K562 (cell line): ENCODE measurements around the gene ANO2. TPM values are rescaled to one million over a fixed set of nuclear protein-coding genes. Genes with fewer than 3 reads are reported as not detected.

Experiments used
- ATAC-seq: fragments of 200-7000 bp; cut with Tn5 transposase; 3 replicates; pipeline ENCODE4 v1.9.1; 2020; ENCODE audit warnings: moderate library complexity
- BruUV-seq: library from RNA; stranded (reverse); fragments of 400-500 nt; replicated peaks from 2 replicates; lab custom pipeline; 2021; lab: Mats Ljungman, UMichigan
- CTCF ChIA-PET: fragments of 300-600 bp; formaldehyde crosslinking; extraction: SDS; loops from one replicate; lab custom pipeline; 2021; ENCODE audit warnings: low intra/inter-chr PET ratio; lab: Yijun Ruan, JAX
- POLR2A ChIA-PET: fragments of 300-600, 350-650 bp; sonication (Branson Sonifier 250); formaldehyde crosslinking; extraction: SDS; loops from one replicate; lab custom pipeline; 2021; ENCODE audit warnings: antibody characterized with exemption, inconsistent platforms; lab: Yijun Ruan, JAX
- DNase-seq, 4 experiments: peaks; one replicate each; pipeline versions ENCODE4 v3.0.0 to v3.0.0-alpha.2; 2011 to 2018; ENCODE audit warnings: low spot score in 3 of 4, mixed read lengths in 3 of 4; ENCODE audit errors: extremely low read depth in 1 of 4
- FAIRE-seq: peaks from 2 replicates; lab custom pipeline; 2011; peaks lifted over from hg19 to GRCh38; lab: Jason Lieb, UNC
- H2AFZ ChIP-seq: 2 replicates; pipeline ENCODE4 v1.6.0; 2011; ENCODE audit warnings: low read depth, low read length, control low read depth, inconsistent platforms
- H3K27ac ChIP-seq: fragments of 200-600 bp; 3 replicates; pipeline ENCODE4 v1.8.0; 2011; ENCODE audit warnings: low read depth, mild to moderate bottlenecking, control low read depth, inconsistent platforms, low read length, moderate library complexity, mixed read lengths; ENCODE audit errors: extremely low read depth
- H3K27me3 ChIP-seq, 2 experiments: fragments of 300-600 bp in 1 of 2; 2 replicates in 1 of 2; 3 replicates in 1 of 2; pipeline versions ENCODE4 v1.6.0 to v1.8.0; 2011; ENCODE audit warnings: inconsistent platforms in 2 of 2, low read length in 2 of 2, mild to moderate bottlenecking in 1 of 2, mixed read lengths in 1 of 2, moderate library complexity in 1 of 2; ENCODE audit not compliant: control insufficient read depth in 2 of 2, insufficient read depth in 2 of 2
- H3K36me3 ChIP-seq: fragments of 300-600 bp; 3 replicates; pipeline ENCODE4 v1.8.0; 2011; ENCODE audit warnings: mild to moderate bottlenecking, low read length, inconsistent platforms; ENCODE audit not compliant: control insufficient read depth, insufficient read depth
- H3K4me1 ChIP-seq, 2 experiments: fragments of 200-600 bp in 1 of 2; replicated peaks in 1 of 2; 2 replicates in 1 of 2; 3 replicates in 1 of 2; pipeline versions ENCODE4 v1.5.1 to v1.8.0; 2011; ENCODE audit warnings: inconsistent platforms in 2 of 2, low read length in 2 of 2, mild to moderate bottlenecking in 1 of 2, mixed read lengths in 1 of 2, moderate library complexity in 1 of 2; ENCODE audit not compliant: control insufficient read depth in 2 of 2, insufficient read depth in 2 of 2
- H3K4me2 ChIP-seq: 2 replicates; pipeline ENCODE4 v1.6.1; 2011; ENCODE audit warnings: low read length, control low read depth, inconsistent platforms, mixed read lengths; ENCODE audit not compliant: insufficient read depth
- H3K4me3 ChIP-seq: fragments of 200-600 bp; sonication (generic), shearing (Covaris generic); 2 replicates; pipeline ENCODE4 v1.5.1; 2016; ENCODE audit warnings: control low read depth, inconsistent platforms
- H3K79me2 ChIP-seq: fragments of 200-600 bp; 3 replicates; pipeline ENCODE4 v1.8.0; 2011; ENCODE audit warnings: low read length, inconsistent platforms; ENCODE audit not compliant: control insufficient read depth, insufficient read depth
- H3K9ac ChIP-seq, 2 experiments: 2 replicates each; pipeline versions ENCODE4 v1.6.0 to v1.6.1; 2011; ENCODE audit warnings: low read depth in 2 of 2, low read length in 2 of 2, control low read depth in 1 of 2, inconsistent platforms in 1 of 2, mild to moderate bottlenecking in 1 of 2, mixed read lengths in 1 of 2; ENCODE audit not compliant: insufficient read depth in 1 of 2
- H3K9me1 ChIP-seq: one replicate; pipeline ENCODE4 v1.6.0; 2011; ENCODE audit warnings: inconsistent platforms, mild to moderate bottlenecking, low read length, moderate library complexity; ENCODE audit not compliant: control insufficient read depth, insufficient read depth
- H3K9me3 ChIP-seq: replicated peaks from 2 replicates; pipeline ENCODE4 v1.5.1; 2011; ENCODE audit warnings: low read depth, low read length, inconsistent platforms; ENCODE audit not compliant: control insufficient read depth, insufficient read depth
- H4K20me1 ChIP-seq: replicated peaks from 2 replicates; pipeline ENCODE4 v1.6.1; 2011; ENCODE audit warnings: low read length, inconsistent platforms, mixed read lengths; ENCODE audit not compliant: control insufficient read depth, insufficient read depth
- CHD1 ChIP-seq: fragments of 200-600 bp; sonication (generic); IDR thresholded peaks from one replicate; pipeline ENCODE4 v1.6.1; 2012; ENCODE audit warnings: mild to moderate bottlenecking, moderate library complexity, low read length, inconsistent platforms
- FIP1L1 ChIP-seq: fragments of 200-400 bp; formaldehyde crosslinking; IDR thresholded peaks from 2 replicates; pipeline ENCODE4 v1.6.1; 2018; ENCODE audit warnings: mild to moderate bottlenecking, low read depth, low read length; ENCODE audit not compliant: poor library complexity, severe bottlenecking
- GATAD2A ChIP-seq: fragments of 450-650 bp; IDR thresholded peaks from 2 replicates; pipeline ENCODE4 v1.6.1; 2017
- HDAC2 ChIP-seq: fragments of 450-650 bp; IDR thresholded peaks from 2 replicates; pipeline ENCODE4 v1.6.1; 2016; ENCODE audit warnings: mild to moderate bottlenecking
- HOXB6 ChIP-seq: fragments of 250-450 bp; sonication (Bioruptor Pico); IDR thresholded peaks from 2 replicates; pipeline ENCODE4 v1.5.1; 2022; ENCODE audit warnings: mild to moderate bottlenecking, borderline replicate concordance
- NEUROD1 ChIP-seq: fragments of 150-350 bp; IDR thresholded peaks from 2 replicates; pipeline ENCODE4 v1.6.1; 2014; ENCODE audit warnings: borderline replicate concordance, low read length, low read depth; ENCODE audit not compliant: partially characterized antibody
- SIN3A ChIP-seq, 2 experiments: fragments of 150-350 bp in 1 of 2; IDR thresholded peaks; 2 replicates each; pipeline ENCODE4 v1.6.1; 2011 to 2016; ENCODE audit warnings: borderline replicate concordance in 2 of 2, low read depth in 2 of 2, low read length in 2 of 2, mild to moderate bottlenecking in 2 of 2, moderate library complexity in 2 of 2; ENCODE audit not compliant: control insufficient read depth in 1 of 2
- ZC3H4 ChIP-seq: sonication (generic); formaldehyde crosslinking; IDR thresholded peaks from 2 replicates; pipeline ENCODE4 v1.9.0; 2021; ENCODE audit warnings: missing genetic modification reagents, borderline replicate concordance
- ZNF124 ChIP-seq: sonication (generic); formaldehyde crosslinking; IDR thresholded peaks from 2 replicates; pipeline ENCODE4 v1.8.1; 2022; ENCODE audit warnings: missing genetic modification reagents
- WGBS: fragments of 100-300 bp; shearing (Covaris generic); methylation state at CpG from one replicate; pipeline ENCODE4 v1.1.6; 2016; ENCODE audit warnings: low coverage, mixed read lengths; ENCODE audit not compliant: insufficient coverage; ENCODE audit errors: missing lambda C conversion rate; 5-methylcytosine and 5-hydroxymethylcytosine counted together
- in situ Hi-C: fragments of 300-500 bp; cut with MboI; formaldehyde crosslinking; loops from 4 replicates; pipeline ENCODE4 v1.15.0; 2018; ENCODE audit warnings: inconsistent platforms, mixed read lengths
- intact Hi-C: fragments of 100-400 bp; cut with micrococcal nuclease; formaldehyde crosslinking; loops from 2 replicates; pipeline ENCODE4 v1.14.2; 2022
- polyA plus RNA-seq, 8 experiments: library from polyadenylated mRNA; depleted of rRNA in 4 of 8; stranded (reverse) in 5 of 8; unstranded in 3 of 8; fragments of >200 nt; fragmentation: Nextera tagmentation in 2 of 8; fragmentation: Illumina TruSeq in 1 of 8; extraction: Ambion mirVana in 2 of 8; extraction: Trizol in 1 of 8; gene quantifications; 2 replicates each; pipeline versions ENCODE4 v1.2.1 to v1.2.3, GENCODE V29; 2011 to 2014; ENCODE audit warnings: inconsistent platforms in 1 of 8, missing spikeins in 1 of 8
- total RNA-seq, 7 experiments: library from RNA; depleted of rRNA in 6 of 7; stranded (reverse); fragments of >200 nt in 6 of 7; fragmentation: Illumina TruSeq in 2 of 7; extraction: Trizol in 2 of 7; gene quantifications; 2 replicates each; pipeline versions ENCODE4 v1.2.1 to v1.2.3, GENCODE V29; 2011 to 2021; ENCODE audit warnings: low replicate concordance in 1 of 7

Gene ANO2
- total and polyA plus RNA-seq, 9 of the 15 experiments (the other 6 are each of a cell fraction or from before 2014, with no cell fraction given) = 0.64 TPM; not detected in 8

GRCh38 chr12:5807090-5807414 lies 138.0 kb downstream of the ANO2 start:
- BruUV-seq = no TSS peak
- Histone ChIP-seq H3K4me3 (no peak overlapping the region), H2AFZ (no peak overlapping the region), H3K36me3 (no peaks in the 10 kb centered on the region), H3K9ac (no peak overlapping the region), H3K9me1 (no peaks in the 10 kb centered on the region), H3K27me3 (peaks cover 3 to 18% of the 10 kb centered on the region in 2 experiments; a peak in 3 of 5 replicates), H3K4me2 (no peak overlapping the region), H3K27ac (no peak overlapping the region), H3K4me1 (no peaks in the 10 kb centered on the region), H3K9me3 (no peaks in the 10 kb centered on the region), H4K20me1 (no peaks in the 10 kb centered on the region)
- no peak for ATAC-seq
- CTCF ChIA-PET = no interaction called here
- in situ Hi-C loops = no loop called here
- intact Hi-C loops = no loop called here
- no peak for DNase-seq
- no peak for FAIRE-seq
- POLR2A ChIA-PET = no interaction called here
- no peak for TF ChIP-seq GATAD2A
- TF ChIP-seq ZC3H4 (CRISPR knock-in tag) = no peak
- TF ChIP-seq HOXB6 (CRISPR knock-in tag) = no peak
- TF ChIP-seq, all 486 proteins: peak for 0
- H3K79me2 ChIP-seq = no peaks in the 10 kb centered on the region
- WGBS = 0% methylated on average over 6 of the region's 6 CpGs

GRCh38 chr12:5806371-5807089 lies 138.5 kb downstream of the ANO2 start:
- intact Hi-C loops = no loop called here
- Histone ChIP-seq H3K4me3 (no peak overlapping the region), H4K20me1 (no peaks in the 10 kb centered on the region), H3K27me3 (peaks cover 3 to 18% of the 10 kb centered on the region in 2 experiments; a peak in 3 of 5 replicates), H3K27ac (no peak overlapping the region), H3K4me1 (no peaks in the 10 kb centered on the region), H3K4me2 (no peak overlapping the region), H3K9ac (no peak overlapping the region), H3K9me1 (no peaks in the 10 kb centered on the region), H3K36me3 (no peaks in the 10 kb centered on the region), H3K79me2 (no peaks in the 10 kb centered on the region), H3K9me3 (no peaks in the 10 kb centered on the region), H2AFZ (no peak overlapping the region)
- CTCF ChIA-PET = no interaction called here
- in situ Hi-C loops = no loop called here
- FAIRE-seq = no peak
- BruUV-seq = no TSS peak
- no peak for ATAC-seq
- WGBS = 3% methylated on average over 10 of the region's 10 CpGs
- TF ChIP-seq HDAC2 = no peak
- TF ChIP-seq NEUROD1 = no peak
- no peak for TF ChIP-seq CHD1
- TF ChIP-seq SIN3A (IDR thresholded peaks at IDR 0.05; ENCODE audit: borderline replicate concordance in 2 of 2, control insufficient read depth in 1 of 2, low read depth in 2 of 2, low read length in 2 of 2) = no peak
- TF ChIP-seq ZNF124 = no peak
- no peak for TF ChIP-seq FIP1L1
- POLR2A ChIA-PET = no interaction called here
- no peak for DNase-seq
